ENCODE measurements around the gene ABCG1. TPM values are rescaled to one million over a fixed set of nuclear protein-coding genes. Genes with fewer than 3 reads are reported as not detected.
A peak's percentile ranks its signal among the peaks of the same experiment; 100 is the strongest.

The ABCG1 gene
- total and polyA plus RNA-seq, 2 of the 4 experiments (the other 2 are of a cell fraction), result 0.19 to 0.36 TPM

DNA sequence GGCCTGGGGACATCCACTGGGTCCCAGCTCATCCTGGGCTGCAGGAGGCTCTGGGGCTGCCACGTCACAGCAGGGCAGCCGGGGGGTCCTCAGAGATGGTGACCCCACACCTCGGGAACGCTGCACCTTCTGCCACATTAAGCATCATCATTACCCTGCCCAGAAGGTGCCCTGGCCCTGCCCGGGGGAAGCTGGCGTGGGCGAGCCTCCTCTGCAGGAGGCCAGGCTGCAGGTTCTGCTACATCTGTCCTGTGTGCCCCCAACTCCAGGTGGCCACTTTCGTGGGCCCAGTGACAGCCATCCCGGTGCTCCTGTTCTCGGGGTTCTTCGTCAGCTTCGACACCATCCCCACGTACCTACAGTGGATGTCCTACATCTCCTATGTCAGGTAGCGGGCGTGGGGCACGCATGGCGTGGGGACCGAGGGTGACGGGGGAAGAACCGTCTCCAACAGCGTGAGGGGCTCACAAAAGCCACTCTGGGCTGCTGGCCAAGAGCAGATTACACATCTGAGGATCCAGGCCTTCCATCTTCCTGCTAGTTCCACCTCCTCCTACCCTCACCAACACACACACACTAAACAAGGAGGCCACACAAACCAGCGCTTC lies 75.4 kb downstream of the ABCG1 start:
- Histone ChIP-seq H4K5ac (ENCODE audit: low read depth, low read length) (no peak overlapping the region), H3K4ac (ENCODE audit: low read depth, low read length) (no peak overlapping the region), H2AK9ac (replicated peaks; ENCODE audit: low read depth, low read length, poor library complexity) (no peak overlapping the region), H4K91ac (ENCODE audit: insufficient read depth, low read depth, low read length) (no peak overlapping the region), H4K20me1 (ENCODE audit: insufficient read depth, low read length) (no peaks in the 10 kb centered on the region; the same call in 1 of the 2 replicates), H3K18ac (ENCODE audit: low read depth, low read length) (no peak overlapping the region), H3K79me1 (ENCODE audit: low read depth in 1 of 2, low read length in 2 of 2) (no peaks in the 10 kb centered on the region), H3K9ac (ENCODE audit: low read depth, low read length) (no peak overlapping the region), H3K9me1 (ENCODE audit: insufficient read depth, low read length) (peaks cover 6% of the 10 kb centered on the region), H4K8ac (ENCODE audit: low read depth in 2 of 2, low read length in 2 of 2) (no peak overlapping the region), H2BK120ac (ENCODE audit: low read depth, low read length) (no peak overlapping the region), H2BK5ac (ENCODE audit: low read depth, low read length, poor library complexity, severe bottlenecking) (no peak overlapping the region), H3K4me2 (ENCODE audit: low read depth, low read length) (no peak overlapping the region), H3K4me3 (ENCODE audit: insufficient read depth, low read depth, low read length) (no peak overlapping the region), H3K36me3 (ENCODE audit: control insufficient read depth, insufficient read depth, low read length) (peaks cover 21% of the 10 kb centered on the region; the same call in 1 of the 2 replicates), H3K27ac (ENCODE audit: insufficient read depth, low read length) (no peak overlapping the region), H2AFZ (replicated peaks; ENCODE audit: low read length, poor library complexity) (peak overlapping the region; percentile 17), H3K27me3 (ENCODE audit: control insufficient read depth, insufficient read depth, low read length) (peaks cover 6% of the 10 kb centered on the region), H2BK20ac (ENCODE audit: low read depth, low read length) (no peak overlapping the region), H3K9me3 (ENCODE audit: control insufficient read depth, insufficient read depth, low read length) (no peaks in the 10 kb centered on the region; the same call in 1 of the 2 replicates), H3K14ac (replicated peaks; ENCODE audit: low read depth, low read length) (no peak overlapping the region), H3K56ac (ENCODE audit: extremely low read depth, insufficient read depth, low read length) (no peak overlapping the region), H3K23ac (ENCODE audit: low read depth, low read length) (no peak overlapping the region), H3K4me1 (ENCODE audit: control insufficient read depth, insufficient read depth, low read length) (no peaks in the 10 kb centered on the region), H2AK5ac (ENCODE audit: low read depth, low read length) (no peak overlapping the region), H2BK15ac (ENCODE audit: low read depth, low read length) (no peak overlapping the region)
- no TSS peak for BruUV-seq (replicated peaks)
- ATAC-seq (ENCODE audit: low read depth) (no peak), DNase-seq (no peak)
- in situ Hi-C loops (cut with MboI; ENCODE audit: low sequenced_read_pairs) (no loop called here), dilution Hi-C loops (cut with HindIII; ENCODE audit: low sequenced_read_pairs, unreplicated experiment) (no loop called here), intact Hi-C loops (cut with micrococcal nuclease) (no loop called here)
- POLR2A ChIA-PET (ENCODE audit: unreplicated experiment), result no interaction called here
- 93% methylated on average over 5 of the region's 22 CpGs; no CpG with 5 or more reads in 1 of the 2 experiments for WGBS, 2 experiments (ENCODE audit: extremely low coverage in 2 of 2, insufficient read length in 1 of 2)
- TF ChIP-seq RCOR1 (IDR thresholded peaks at IDR 0.05; ENCODE audit: insufficient replicate concordance, low read length) (no peak), RFX5 (IDR thresholded peaks at IDR 0.05; ENCODE audit: low read depth, low read length) (no peak), NFE2L2 (IDR thresholded peaks at IDR 0.05; ENCODE audit: low read depth, low read length) (no peak), POLR2A (IDR thresholded peaks at IDR 0.05; ENCODE audit: low read depth, low read length) (no peak), ELK1 (IDR thresholded peaks at IDR 0.05; ENCODE audit: borderline replicate concordance, low read depth, low read length) (no peak), RAD21 (IDR thresholded peaks at IDR 0.05; ENCODE audit: low read length) (no peak), BHLHE40 (IDR thresholded peaks at IDR 0.05; ENCODE audit: low read depth, low read length) (no peak), CEBPB (IDR thresholded peaks at IDR 0.05; ENCODE audit: low read depth, low read length) (no peak), CHD1 (IDR thresholded peaks at IDR 0.05; ENCODE audit: low read depth, low read length) (no peak), FOS (IDR thresholded peaks at IDR 0.05; ENCODE audit: low read depth, low read length) (no peak), MAFK (IDR thresholded peaks at IDR 0.05; ENCODE audit: low read depth, low read length) (no peak)
- TF ChIP-seq, protein P1, sequence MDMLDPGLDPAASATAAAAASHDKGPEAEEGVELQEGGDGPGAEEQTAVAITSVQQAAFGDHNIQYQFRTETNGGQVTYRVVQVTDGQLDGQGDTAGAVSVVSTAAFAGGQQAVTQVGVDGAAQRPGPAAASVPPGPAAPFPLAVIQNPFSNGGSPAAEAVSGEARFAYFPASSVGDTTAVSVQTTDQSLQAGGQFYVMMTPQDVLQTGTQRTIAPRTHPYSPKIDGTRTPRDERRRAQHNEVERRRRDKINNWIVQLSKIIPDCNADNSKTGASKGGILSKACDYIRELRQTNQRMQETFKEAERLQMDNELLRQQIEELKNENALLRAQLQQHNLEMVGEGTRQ (IDR thresholded peaks at IDR 0.05; ENCODE audit: low read depth, low read length), result no peak
- CTCF ChIA-PET, result no interaction called here
